NCI-H1694 treated with DMSO at 0.1 percent for 48 hours (cell line): ENCODE results near the gene ZNF709.
"Not testable (repeated sequence)": the region's sequence is repeated elsewhere in the genome, so short reads cannot be mapped to it uniquely, and the experiment has no call there.

ENCODE experiments used
- DNase-seq: peaks from one replicate; lab custom pipeline; 2025; lab: John Stamatoyannopoulos, UW

ZNF709 gene

GRCh38 chr19:12453495-12453894 is 31.1 kb downstream of the ZNF709 start:
- no peak for DNase-seq

DNA sequence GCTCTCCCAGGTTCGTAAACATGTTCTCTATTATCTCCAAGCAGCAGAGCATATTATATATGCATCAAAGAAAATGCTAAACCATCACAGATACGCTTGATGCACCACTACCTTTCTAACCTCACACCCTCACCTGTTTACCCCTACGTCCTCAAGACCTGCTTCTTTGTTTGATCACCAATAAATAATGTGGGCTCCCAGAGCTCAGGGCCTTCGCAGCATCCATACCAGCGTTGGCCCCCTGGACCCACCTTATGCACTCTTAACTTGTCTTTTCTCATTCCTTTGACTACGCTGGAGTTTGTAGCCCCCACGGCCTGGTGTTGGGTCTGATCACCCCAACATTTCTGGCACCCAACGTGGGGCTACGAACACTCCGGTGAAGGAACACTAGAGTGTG is 33.8 kb downstream of the ZNF709 start:
- no peak for DNase-seq

DNA sequence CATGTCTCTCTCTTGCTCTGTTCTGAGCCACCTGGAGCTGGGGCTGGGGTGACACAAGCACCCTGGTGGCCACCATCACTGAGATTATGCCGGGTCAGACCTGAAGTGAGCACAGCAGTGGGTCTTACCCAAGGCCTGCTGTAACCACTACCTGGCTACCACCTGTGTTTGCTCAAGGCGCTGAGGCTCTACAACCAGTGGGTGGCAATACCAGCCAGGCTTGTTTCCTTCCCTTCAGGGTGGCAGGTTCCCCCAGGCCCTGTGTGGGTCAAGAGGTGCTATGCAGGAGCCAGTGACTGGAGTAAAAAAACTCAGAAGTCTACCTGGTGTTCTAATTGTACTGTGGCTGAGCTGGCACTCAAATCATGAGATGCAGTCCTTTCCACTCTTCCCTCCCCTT is 35.8 kb downstream of the ZNF709 start:
- no peak for DNase-seq

- peak; percentile 92 for DNase-seq
Measured at GRCh38 chr19:12440541-12441316, 43.9 kb downstream of the ZNF709 start, which contains the start of gene ZNF443. Gene ZNF443 (minus strand): TSS chr19:12441021. CDS start chr19:12440914, 107 bp downstream.

DNA sequence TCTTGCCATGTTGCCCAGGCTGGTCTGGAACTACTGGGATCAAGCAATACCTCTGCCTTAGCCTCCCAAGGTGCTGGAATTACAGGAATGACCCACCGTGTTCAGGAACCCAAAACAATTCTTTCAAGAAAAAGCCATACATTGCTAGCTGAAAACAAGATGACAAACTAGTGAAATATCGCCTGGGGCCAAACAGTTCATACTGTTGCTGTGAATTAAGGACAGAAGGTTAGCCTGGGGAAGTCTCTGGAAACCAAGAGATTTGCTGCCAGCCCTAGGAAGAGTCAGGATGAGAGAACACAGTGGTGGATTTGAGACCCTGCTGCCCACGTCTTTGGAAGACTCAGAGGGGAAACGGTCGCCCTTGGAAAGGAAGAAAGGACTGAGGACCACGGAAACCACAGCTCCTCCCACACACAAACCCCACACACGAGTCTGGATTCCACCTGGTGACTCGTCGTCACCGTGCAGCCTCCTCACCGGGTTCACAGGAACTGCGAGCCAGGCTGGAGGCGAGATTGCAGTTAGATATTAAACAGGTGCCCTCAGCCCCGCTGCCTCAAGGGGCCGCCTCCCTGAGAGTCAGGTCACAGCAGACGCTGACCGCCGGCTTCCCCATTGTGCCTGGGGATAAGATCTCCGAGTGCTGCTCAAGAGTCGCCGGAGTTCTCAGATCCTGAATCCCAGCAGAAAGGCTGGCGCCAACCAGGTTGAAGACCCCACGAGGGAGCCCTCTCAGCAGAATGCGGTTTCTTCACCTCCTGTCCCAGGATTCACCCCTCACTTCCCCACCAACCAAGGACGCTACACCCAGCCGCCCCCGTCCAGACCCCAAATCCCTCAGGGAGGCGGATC is 44.7 kb downstream of the ZNF709 start:
- not testable (repeated sequence) for DNase-seq

DNA sequence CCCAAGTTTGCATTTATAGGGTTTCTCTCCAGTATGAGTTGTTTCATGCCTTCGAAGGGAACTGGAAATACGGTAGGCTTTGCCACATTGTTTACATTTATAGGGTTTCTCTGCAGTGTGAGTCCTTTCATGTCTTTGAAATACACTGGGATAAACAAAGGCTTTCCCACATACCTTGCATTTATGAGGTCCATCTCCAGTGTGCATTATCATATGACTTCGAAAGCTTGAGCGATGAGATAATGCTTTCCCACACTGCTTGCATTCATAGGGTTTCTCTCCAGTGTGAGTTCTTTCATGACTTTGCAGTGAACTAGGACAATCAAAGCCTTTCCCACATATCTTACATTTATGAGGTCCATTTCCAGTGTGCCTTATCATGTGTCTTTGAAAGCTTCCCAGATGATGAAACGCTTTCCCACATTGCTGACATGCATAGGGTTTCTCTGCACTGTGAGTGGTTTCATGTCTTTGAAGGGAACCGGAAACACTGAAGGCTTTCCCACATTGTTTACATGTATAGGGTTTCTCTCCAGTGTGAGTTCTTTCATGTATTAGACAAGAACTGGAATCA is 53.8 kb downstream of the ZNF709 start:
- not testable (repeated sequence) for DNase-seq

DNA sequence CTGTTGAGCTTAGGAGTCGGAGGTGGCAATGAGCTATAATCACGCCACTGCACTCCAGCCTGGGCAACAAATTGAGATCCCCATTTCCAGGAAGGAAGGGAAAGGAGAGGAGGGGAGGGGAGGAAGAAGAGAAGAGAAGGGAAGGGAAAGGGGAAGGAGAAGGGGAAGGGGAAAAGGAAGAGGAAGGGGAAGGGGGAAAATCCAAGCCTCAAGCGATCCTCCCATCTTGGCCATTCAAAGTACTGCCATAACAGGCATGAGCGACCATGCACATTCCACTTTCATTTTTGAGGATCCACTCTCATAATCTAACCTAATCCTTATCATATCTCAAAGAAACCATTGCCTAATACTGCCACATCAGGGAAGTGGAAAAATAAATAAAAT is 58.7 kb downstream of the ZNF709 start:
- no peak for DNase-seq

DNA sequence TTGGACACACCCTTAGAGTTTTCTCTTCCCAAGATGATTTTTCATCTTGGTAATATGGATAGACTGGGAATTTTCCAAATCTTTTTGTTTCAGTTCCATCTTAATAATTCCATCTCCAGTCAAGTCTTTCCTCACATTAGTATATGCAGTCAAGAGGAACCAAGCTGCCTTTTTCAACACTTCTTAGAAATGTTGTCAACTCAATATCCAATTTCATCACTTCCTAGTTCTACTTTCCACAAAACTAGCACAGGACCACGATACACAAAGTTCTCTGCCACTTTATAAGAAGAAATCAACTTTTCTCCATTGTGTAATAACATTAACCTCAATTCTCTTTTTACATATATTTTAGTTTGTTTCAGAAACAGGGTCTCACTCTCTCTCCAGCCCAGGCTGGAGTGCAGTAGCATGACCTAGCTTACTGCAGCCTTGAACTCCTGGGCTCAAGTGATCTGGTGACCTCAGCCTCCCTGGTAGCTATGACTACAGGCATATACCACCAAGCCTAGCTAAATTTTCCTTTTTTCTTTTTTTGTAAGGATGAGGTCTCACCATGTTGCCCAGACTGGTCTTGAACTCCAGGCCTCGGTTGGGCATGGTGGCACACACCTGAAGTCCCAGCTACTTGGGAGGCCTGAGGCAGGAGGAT is 59.3 kb downstream of the ZNF709 start:
- no peak for DNase-seq

GRCh38 chr19:12417273-12417672 is 67.3 kb downstream of the ZNF709 start:
- not testable (repeated sequence) for DNase-seq

- no peak for DNase-seq
Measured at GRCh38 chr19:12411893-12412292, 72.7 kb downstream of the ZNF709 start.
